ENCODE data around the gene PLXNB2.

PLXNB2 gene

DNA sequence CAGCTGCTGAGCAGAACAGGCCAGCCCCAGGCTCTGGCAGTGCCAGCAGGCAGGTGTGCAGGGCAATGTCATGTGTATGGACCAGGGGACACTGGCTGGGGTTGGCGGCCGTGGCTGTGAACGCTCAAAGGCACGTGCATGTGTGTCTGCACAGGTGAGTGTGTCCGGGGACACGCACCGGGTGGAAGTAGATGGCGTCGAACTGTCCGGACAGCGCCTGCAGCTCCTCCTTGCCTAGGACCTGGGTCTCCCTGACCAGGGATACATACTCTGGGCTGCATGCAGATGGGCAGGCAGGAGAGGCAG is 57.2 kb downstream of the PLXNB2 start:
- no peak for DNase-seq

- DNase-seq = no peak
Measured at GRCh38 chr22:50249341-50250248, 57.9 kb downstream of the PLXNB2 start.

DNA sequence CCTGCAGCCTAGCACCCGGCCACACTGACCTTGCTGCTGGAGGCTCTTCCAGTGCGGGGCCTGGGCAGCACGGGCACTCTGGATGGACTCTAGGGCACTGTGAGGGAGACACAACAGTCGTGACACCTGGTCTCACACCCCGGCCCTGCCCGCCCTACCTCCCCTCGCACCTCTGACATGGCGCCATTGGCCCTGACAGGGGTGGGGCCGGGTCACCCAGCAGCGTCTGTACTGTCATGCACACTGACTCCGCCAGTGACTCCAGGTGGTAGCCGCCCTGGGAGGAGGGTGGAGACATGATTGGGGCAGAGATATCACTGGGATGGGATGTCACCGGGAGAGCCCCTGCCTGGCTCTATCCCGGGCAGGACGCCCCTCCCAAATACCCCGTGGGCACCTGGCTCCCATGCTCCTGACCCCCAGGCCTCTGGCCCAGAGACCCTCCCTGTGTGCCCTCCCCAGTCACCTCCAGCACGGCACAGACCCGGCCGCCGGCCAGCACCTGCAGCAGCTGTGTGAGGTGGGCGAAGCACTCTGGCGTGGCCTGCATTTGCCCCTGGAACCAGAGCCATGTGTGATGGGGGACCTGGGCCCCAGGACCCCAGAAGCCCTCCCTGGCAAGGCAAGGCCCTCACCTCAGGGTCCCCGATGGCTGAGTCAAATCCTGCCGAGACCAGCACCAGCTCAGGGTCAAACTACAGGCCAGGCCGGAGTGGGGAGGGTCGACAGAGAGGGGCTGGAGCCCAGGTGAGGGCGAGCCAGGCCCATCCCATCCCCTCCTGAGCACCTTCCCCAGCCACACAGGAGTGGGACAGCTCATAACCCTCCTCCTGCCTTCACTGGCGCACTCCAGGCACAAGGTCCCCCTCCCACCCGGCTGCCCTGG is 59.0 kb downstream of the PLXNB2 start:
- no peak for DNase-seq

DNA sequence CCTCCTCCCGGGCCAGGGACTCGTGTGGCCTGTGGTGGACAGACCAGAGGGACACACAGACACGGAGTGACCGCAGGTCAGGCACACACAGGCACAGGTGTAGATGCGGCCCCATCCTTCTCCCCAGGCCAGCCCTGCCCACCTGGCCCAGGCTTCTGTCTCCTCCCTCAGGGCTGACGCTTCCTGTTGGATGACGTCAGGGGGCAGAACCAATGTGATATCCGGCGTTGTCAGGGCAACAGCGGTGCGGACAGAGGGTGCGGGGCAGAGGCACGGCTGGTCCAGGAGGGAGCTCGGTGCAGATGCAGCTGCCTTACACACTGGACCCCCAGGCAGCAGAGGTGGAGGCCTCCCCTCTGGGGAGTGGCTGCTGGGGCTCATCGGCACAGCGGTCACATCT is 59.7 kb downstream of the PLXNB2 start:
- peak; percentile 83 for DNase-seq

GRCh38 chr22:50246242-50247175 is 60.9 kb downstream of the PLXNB2 start:
- DNase-seq = no peak

GRCh38 chr22:50245214-50246072 is 62.0 kb downstream of the PLXNB2 start:
- DNase-seq = no peak

DNA sequence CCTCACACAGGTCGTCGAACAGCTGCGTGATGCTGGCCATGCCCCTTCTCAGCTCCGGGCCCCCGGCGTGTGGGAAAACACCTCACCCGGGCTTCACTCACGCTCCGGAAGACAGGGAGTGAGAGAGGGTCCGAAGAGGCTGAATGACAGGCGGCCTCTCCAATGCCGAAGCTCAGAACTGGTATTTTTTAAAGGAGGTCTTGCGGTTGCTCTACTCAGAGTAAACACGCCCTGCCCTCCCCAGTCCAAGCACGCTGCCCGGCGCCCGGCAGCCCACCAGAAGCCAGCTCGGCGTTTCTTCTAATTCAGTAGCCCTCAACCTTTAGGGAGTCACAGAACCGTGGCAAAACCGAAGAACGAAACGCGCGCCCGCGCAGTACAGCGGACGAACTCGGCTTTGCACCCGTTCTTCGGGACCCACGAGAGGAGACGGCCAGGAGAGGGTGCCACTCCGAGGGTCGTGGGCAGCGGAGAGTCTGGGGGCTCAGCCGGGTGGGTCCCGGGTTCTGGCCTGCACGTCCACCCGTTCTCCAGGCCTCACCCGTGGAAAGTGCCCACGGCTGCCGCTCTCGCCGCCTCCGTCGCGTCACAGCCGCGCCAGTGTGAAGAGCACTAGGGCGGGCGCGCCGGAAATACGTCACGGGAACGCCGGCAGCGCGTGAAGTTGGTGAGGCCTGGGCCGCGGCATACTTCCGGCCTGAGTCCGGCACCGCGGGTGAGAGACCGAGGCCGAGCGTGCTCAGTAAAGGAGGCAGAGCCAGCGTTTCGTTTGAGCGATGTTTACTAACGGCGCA is 62.8 kb downstream of the PLXNB2 start, which contains the start of gene TUBGCP6:
Gene TUBGCP6, minus strand, starts transcription at position 604 of the 794 bp plus-strand sequence. Its CDS starts 564 bp downstream, at position 40.
- peak; percentile 91 for DNase-seq

DNA sequence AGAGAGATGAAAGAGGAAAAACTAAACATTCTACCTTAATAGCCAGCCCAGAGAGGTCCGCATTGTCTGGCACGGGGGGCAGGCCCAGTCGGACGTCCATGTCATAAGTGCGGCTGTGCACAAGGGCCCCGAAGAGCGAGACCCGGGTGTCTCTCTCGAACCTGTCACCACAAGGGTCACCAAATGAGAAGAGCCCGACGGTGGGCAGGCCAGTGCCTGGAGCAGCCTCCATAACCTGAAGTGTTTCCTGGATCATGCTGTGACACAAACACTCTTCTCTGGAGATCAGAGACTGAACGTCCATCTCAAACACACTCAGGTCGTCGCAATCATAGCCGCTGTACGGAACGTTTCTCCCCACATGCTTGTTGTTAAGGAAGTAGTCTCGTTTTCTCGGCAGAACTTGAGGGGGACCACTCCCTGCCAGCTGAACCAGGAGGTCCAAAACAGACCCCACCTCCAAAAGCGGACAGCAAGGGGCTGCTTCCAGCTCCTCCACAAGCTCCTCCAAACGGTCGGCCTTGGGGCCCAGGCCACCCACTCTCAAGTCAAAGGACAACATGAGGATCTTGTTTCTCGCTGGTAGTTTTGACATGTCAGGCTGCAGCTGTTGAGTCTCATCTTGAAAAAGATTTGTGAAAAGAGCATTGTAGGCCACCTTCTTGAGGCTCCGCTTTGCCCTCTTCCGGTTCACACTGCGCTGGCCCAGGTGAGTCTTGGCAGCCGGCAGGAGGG is 63.6 kb downstream of the PLXNB2 start:
- DNase-seq = no peak

- no peak for DNase-seq
Measured at GRCh38 chr22:50242406-50242949, 65.0 kb downstream of the PLXNB2 start.

DNA sequence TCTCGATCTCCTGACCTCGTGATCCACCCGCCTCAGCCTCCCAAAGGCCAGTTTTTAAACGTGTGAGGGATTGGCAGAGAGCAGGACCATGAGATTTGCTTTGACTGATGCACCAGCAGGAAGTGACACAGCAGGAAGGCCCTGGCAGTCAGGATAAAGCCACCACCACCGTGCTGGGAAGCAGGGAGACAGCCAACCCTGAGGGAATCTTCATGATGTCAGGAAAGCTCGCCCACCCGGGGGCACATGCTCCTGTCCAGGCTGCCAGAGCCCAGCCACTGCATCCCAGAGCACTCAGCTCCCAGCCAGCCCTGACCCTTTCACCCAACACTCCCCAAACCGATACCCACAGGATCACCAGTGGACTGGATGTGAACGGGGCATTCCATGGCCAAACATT is 68.7 kb downstream of the PLXNB2 start:
- DNase-seq = no peak

- no peak for DNase-seq
Measured at GRCh38 chr22:50236731-50237409, 70.6 kb downstream of the PLXNB2 start.

GRCh38 chr22:50233223-50233622 is 74.2 kb downstream of the PLXNB2 start:
- DNase-seq = no peak

DNA sequence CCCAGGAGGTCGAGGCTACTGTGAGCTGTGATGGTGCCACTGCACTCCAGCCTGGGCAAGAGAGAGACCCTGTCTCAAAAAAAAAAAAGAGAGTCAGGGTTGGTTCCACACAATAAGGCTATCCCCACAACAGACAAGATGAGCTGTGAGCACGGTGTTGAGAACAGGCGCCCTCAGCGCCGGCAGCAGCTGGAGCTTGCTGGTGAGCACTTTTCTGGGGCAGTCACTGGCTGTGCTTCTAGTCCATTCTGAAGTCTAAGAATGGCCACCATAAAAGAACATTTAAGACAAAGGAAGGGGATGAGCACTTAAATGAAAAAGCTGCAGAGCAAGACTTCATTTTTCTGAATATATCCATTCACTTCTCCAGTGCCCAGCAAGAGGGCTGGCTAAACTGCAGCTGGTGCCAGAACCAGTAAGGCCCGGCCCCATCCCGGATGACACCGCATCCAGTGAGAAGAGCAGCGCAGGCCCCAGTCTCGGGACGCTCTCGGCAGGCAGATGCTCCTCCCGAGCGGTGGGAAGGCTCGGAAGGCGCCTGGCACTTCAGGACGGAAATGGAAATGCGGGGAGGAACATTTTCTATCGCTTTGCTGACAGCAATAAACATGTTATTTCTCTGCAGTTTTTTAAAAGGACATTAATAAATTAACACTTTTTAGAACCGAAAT is 74.8 kb downstream of the PLXNB2 start:
- no peak for DNase-seq

- DNase-seq = no peak
Measured at GRCh38 chr22:50229370-50229769, 78.1 kb downstream of the PLXNB2 start.

GRCh38 chr22:50228366-50228765 is 79.1 kb downstream of the PLXNB2 start:
- DNase-seq = no peak

DNA sequence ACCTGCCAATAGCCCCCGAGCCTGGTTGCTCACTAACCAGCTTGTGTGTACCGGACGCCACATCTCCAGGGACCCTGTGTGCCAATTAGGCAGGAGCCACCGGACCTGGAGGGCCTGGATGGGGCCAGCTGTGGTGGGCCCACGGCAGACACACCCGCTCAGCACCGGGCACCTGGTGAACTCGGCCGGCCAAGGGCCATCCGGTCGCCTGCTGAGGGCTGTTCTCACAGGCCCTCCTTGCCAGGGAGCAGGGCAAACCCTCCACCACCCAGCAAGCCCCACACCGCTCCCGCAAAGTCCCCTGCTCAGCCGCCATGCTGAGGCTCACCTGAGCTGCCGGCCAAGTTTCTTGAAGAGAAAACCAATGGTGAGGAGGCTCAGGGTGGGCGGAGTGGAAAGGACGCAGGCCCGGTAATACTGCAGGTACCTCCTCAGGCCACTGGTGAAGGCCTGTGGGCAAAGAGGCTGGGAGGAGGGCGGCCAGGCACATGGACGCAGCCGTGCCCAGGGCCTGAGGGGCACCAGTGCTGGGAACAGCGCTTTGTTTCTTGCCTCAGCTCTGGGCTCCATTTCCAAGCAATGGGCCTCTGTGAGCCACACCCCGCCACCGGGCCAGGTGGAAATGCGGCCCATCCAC is 79.7 kb downstream of the PLXNB2 start:
- no peak for DNase-seq

DNA sequence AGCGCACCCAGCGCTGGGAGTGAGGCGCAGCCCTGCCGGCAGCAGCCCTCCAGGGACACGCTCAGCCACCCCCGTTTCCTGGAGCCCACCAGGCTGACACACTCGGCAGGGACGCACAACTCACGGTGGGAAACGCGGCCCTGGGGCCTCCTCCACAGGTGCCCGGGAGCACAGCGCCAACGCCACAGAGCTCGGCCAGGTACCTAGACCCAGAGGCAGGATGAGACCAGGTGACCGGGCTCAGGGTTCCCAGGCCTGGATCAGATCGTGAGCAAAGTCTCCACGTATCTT is 80.6 kb downstream of the PLXNB2 start:
- no peak for DNase-seq
